Right ventricle myocardium superior (tissue), 1 donor: ENCODE data around the gene CEP170B. TPM values are rescaled to one million over a fixed set of nuclear protein-coding genes. Genes with fewer than 3 reads are reported as not detected.
"Not testable (repeated sequence)": the region's sequence is repeated elsewhere in the genome, so short reads cannot be mapped to it uniquely, and the experiment has no call there.

Experiments used
- ATAC-seq: fragments of 200-7000 bp; cut with Tn5 transposase; one replicate; pipeline ENCODE4 v1.9.1; 2020; ENCODE audit warnings: mild to moderate bottlenecking; ENCODE audit not compliant: poor library complexity
- DNase-seq: peaks from one replicate; pipeline ENCODE4 v3.0.0-alpha.2; 2020
- intact Hi-C: fragments of 100-400 bp; cut with DNase I; formaldehyde crosslinking; loops from one replicate; pipeline ENCODE4 v1.11.2; 2022
- total RNA-seq: library from RNA; stranded (reverse); fragmentation: NEBNext Ultra II Directional; extraction: Animal tissue kit (Norgen Biotek cat#: 25700); gene quantifications from one replicate; pipeline ENCODE4 v1.2.1, GENCODE V29; 2021
- donor health status: DM: no; HTN: yes; CAD: no; lungs with severe emphysema.

CEP170B gene
- total RNA-seq, 1 donor from 2014 or later: 9.5 TPM

- DNase-seq: peak; percentile 43
- ATAC-seq: peak; percentile 4
- intact Hi-C loops: no loop called here
Measured at GRCh38 chr14:104895786-104896661, 31.0 kb downstream of the CEP170B start.

GRCh38 chr14:104897330-104898194 is 32.5 kb downstream of the CEP170B start:
- peak; percentile 43 for DNase-seq
- intact Hi-C loops: no loop called here
- ATAC-seq: no peak

DNA sequence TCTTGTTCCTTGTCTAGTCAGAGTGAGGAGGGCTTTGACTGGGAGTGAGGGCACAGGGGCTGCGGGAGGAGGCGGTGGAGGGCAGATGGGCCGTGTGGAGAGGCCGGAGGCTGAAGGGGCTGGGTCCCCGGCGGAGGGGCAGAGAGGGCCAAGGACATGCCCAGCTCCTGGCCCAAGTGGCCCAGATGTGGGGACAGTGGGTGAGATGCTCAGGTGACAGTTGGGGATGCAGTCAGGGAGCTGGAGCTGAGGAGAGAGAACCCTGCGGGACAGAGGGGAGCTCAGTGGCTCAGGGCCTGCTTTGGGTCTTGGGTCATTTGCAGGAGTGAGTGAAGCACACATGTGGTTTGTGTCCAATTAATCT is 33.1 kb downstream of the CEP170B start:
- intact Hi-C loops: no loop called here

DNA sequence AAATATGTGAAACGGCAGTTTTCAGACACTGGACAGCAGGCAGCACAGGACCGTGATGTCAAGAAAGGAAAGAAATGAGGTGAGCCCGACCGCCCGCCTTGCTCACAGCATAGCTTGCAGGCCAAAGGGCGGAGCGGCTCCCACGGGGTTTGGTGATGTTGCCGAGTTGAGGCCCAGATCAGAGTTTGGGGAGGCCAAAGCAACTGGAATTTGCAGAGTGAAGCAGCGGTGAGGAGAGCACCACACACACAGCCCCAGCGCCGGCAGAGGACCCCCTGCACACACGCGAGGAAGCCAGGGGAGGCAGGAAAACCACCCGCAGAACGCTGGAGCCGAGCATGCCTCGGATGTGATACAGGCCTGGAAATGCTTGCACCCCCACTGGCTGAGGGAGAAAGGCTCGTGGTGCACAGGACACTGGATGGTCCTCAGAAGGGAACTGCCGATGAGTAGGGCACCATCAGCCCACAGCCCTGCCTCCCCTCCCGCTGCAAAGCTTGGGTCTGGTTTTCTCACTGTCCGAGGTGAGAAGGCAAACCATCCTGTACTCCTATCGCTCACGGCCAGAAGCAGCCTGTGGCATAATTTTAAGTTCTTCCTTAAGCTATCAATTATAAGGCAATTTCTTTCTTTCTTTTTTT is 33.9 kb downstream of the CEP170B start:
- intact Hi-C loops: no loop called here

More for the DNA sequence above, 33.1 kb downstream of the CEP170B start:
- DNase-seq (no peak), ATAC-seq (no peak)

GRCh38 chr14:104899781-104900180 is 34.7 kb downstream of the CEP170B start:
- intact Hi-C loops: no loop called here

More for the DNA sequence above, 33.9 kb downstream of the CEP170B start:
- peak; percentile 51 for DNase-seq
- no peak for ATAC-seq

DNA sequence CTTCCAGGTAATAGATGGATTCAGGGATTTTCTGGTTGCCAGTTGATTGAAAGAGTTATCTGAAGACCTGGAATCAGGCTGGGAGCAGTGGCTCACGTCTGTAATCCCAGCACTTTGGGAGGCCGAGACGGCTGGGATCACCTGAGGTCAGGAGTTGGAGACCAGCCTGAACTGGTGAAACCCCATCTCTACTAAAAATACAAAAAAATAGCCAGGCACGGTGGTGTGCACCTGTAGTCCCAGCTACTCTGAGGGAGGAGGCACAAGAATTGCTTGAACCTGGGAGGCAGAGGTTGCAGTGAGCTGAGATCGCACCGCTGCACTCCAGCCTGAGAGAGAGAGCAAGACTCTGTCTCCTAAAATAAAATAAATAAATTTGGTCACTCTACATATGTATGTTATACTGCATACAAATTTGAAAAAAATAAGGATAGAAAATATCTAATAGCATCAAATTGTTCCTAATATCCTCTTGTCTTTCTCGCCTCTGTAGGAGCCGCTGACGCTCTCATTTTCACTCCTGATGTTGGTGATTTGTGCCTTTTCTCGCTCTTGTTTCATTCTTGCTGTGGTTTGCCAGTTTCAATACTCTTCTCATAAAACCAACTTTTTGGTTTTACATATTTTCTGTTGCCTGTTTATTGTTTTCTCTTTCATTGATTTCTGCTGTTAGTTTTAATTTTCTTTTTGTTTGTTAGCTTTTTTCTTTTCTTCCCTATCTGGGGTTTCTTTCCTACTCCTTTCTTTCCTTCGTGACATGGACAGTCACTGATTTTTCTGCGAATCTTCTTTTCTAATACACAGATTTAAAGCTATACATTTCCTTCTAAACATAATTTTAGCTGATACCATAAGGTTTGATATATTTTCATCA is 35.8 kb downstream of the CEP170B start:
- ATAC-seq (no peak), DNase-seq (no peak)
- intact Hi-C loops: no loop called here

More at GRCh38 chr14:104899781-104900180, 34.7 kb downstream of the CEP170B start:
- no peak for ATAC-seq
- no peak for DNase-seq

DNA sequence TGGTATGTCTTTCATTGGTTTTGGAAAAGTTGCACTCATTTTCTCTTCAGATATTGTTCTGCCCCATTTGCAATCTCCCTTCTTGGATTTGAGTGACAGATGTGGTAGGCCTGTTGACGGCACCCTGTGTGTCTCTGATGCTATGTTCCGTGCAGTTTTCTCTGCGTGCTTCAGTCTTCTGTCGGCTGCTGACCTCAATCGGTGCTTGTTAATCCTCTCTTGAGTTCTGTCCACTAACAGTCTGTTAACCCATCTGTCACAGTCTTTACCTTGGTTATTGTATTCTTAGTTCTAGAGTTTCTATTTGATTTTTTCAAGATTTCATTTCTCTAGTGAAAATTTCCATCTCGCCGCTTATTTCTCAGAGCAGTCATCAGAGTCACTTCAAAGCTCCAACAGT is 38.9 kb downstream of the CEP170B start:
- DNase-seq (no peak), ATAC-seq (no peak)
- intact Hi-C loops: no loop called here

GRCh38 chr14:104904650-104905578 is 39.8 kb downstream of the CEP170B start:
- ATAC-seq, intact Hi-C loops, DNase-seq: not testable (repeated sequence)

DNA sequence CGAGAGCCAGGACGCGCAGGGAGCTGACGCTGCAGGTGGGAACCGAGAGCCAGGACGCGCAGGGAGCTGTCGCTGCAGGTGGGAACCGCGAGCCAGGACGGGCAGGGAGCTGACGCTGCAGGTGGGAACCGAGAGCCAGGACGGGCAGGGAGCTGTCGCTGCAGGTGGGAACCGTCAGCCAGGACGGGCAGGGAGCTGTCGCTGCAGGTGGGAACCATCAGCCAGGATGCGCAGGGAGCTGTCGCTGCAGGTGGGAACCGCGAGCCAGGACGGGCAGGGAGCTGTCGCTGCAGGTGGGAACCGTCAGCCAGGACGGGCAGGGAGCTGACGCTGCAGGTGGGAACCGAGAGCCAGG is 40.5 kb downstream of the CEP170B start:
- ATAC-seq, intact Hi-C loops, DNase-seq: not testable (repeated sequence)

DNA sequence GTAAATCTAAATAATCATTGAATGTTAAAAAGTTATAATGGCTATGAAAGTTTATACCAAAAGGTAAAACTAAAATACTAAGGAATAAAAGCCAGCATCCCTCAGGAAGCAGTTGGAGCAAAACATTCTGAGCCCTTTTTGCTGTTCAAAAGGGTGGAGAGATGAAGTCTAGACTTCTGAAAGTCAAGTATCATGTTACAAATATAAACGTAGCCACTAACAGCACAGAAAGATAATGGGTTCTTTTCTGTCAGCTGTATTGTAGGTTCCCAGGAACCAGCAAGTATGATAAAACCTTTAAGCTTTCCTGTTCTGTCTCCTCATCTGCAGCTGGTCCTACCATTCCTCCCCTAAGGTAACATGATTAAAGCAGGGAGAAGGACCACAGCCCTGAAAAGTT is 43.2 kb downstream of the CEP170B start:
- ATAC-seq (no peak), DNase-seq (no peak)
- intact Hi-C loops: no loop called here

DNA sequence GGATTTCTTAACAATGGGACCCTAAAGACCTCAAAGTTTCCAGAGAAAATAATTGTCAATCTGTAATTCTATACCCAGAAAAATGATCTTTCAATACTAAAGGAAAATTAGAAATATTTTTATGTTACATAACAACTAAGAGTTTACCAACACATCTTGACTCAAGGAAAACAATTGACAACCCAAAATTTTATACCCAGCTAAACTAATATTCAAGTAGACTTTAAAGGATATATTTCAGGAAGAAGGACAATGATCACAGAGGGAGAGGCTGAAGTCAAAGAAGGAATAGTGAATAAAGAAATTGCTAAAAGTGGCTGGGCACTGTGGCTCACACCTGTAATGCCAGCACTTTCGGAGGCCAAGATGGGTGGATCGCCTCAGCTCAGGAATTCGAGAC is 47.0 kb downstream of the CEP170B start:
- no peak for DNase-seq
- ATAC-seq: no peak
- intact Hi-C loops: no loop called here

DNA sequence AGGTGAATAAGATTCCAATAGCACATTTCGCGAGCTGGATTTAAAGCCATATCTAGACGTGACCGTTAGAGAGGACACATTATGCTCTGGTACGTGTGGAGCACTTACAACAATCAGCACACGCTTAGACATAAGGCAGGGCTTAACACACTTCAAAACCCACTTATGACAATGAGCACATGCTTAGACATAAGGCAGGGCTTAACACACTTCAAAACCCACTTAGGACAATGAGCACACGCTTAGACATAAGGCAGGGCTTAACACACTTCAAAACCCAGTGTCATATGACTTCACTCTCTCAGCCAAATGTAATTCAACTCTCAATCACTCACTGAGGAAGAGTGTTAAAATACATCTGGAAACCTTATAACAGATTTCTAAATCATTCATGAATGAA is 48.4 kb downstream of the CEP170B start:
- no peak for DNase-seq
- peak; percentile 85 for ATAC-seq
- intact Hi-C loops: no loop called here

- no peak for DNase-seq
- intact Hi-C loops: no loop called here
Measured at GRCh38 chr14:104917116-104917515, 52.0 kb downstream of the CEP170B start.

GRCh38 chr14:104917993-104918392 is 52.9 kb downstream of the CEP170B start:
- intact Hi-C loops: no loop called here
- no peak for ATAC-seq
- DNase-seq: no peak

More at GRCh38 chr14:104917116-104917515, 52.0 kb downstream of the CEP170B start:
- no peak for ATAC-seq

GRCh38 chr14:104919152-104919992 is 54.3 kb downstream of the CEP170B start:
- DNase-seq, intact Hi-C loops, ATAC-seq: not testable (repeated sequence)

- ATAC-seq (no peak), DNase-seq (no peak)
- intact Hi-C loops: no loop called here
Measured at GRCh38 chr14:104919993-104920315, 54.9 kb downstream of the CEP170B start.
